Adrenal gland (tissue), 12 donors: Measurements from ENCODE around the gene COQ4. TPM values are rescaled to one million over a fixed set of nuclear protein-coding genes. Genes with fewer than 3 reads are reported as not detected.

Experiments used
- DNase-seq, 7 donors: peaks; one replicate each; pipeline ENCODE4 v3.0.0-alpha.2; 2019 to 2020
- H3K27ac ChIP-seq, 5 donors: fragments of 200-600 bp; sonication (generic) in 4 of 5; 1 replicate in 3 of 5; 2 replicates in 2 of 5; pipeline versions ENCODE4 v1.5.1 to v1.8.0; 2016 to 2020; ENCODE audit warnings: mild to moderate bottlenecking in 1 of 5
- H3K27me3 ChIP-seq: fragments of 200-600 bp; 2 replicates; pipeline ENCODE4 v1.8.0; 2021
- H3K36me3 ChIP-seq, 2 donors: fragments of 200-600 bp; replicated peaks in 1 of 2; 1 replicate in 1 of 2; 2 replicates in 1 of 2; pipeline versions ENCODE4 v1.5.1 to v1.8.0; 2018 to 2022
- H3K4me1 ChIP-seq, 2 donors: fragments of 200-600 bp; replicated peaks in 1 of 2; 1 replicate in 1 of 2; 2 replicates in 1 of 2; pipeline versions ENCODE4 v1.5.1 to v1.8.0; 2018 to 2021
- H3K4me3 ChIP-seq, 4 donors: fragments of 200-600 bp; sonication (generic) in 3 of 4; one replicate each; pipeline ENCODE4 v1.5.1; 2016 to 2018
- H3K9me3 ChIP-seq, 3 donors: fragments of 200-600 bp; sonication (generic) in 1 of 3; replicated peaks in 1 of 3; 1 replicate in 2 of 3; 2 replicates in 1 of 3; pipeline versions ENCODE4 v1.5.1 to v1.8.0; 2016 to 2021
- POLR2A ChIP-seq, 2 donors: fragments of 450-650 bp; IDR thresholded peaks; one replicate each; pipeline ENCODE4 v1.6.1; 2017; ENCODE audit warnings: antibody characterized with exemption in 2 of 2, mild to moderate bottlenecking in 2 of 2, moderate library complexity in 1 of 2
- WGBS, 4 donors: extraction: QIAGEN DNeasy Blood & Tissue Kit in 2 of 4; methylation state at CpG; one replicate each; pipeline versions ENCODE4 v1.1.5 to v1.1.7; 2013 to 2017; 5-methylcytosine and 5-hydroxymethylcytosine counted together
- intact Hi-C, 2 donors: fragments of 100-400 bp; cut with DNase I; formaldehyde crosslinking; loops; one replicate each; pipeline versions ENCODE4 v1.14.1 to v1.15.0; 2022 to 2023
- polyA plus RNA-seq, 3 donors: library from polyadenylated mRNA; stranded (reverse); fragments of 200-250 nt in 2 of 3; fragments of 350-450 nt in 1 of 3; fragmentation: Illumina TruSeq in 1 of 3; extraction: RNeasy Lipid Tissue Mini Kit (QIAGEN cat#74804) in 1 of 3; gene quantifications; one replicate each; pipeline ENCODE4 v1.2.3, GENCODE V29; 2013 to 2014
- total RNA-seq, 9 donors: library from RNA; depleted of rRNA in 4 of 9; stranded (reverse); fragments of >200 nt in 4 of 9; fragments of 120-200 nt in 1 of 9; fragmentation: NEBNext Ultra II Directional in 1 of 9; extraction: Animal tissue kit (Norgen Biotek cat#: 25700) in 1 of 9; gene quantifications; one replicate each; pipeline versions ENCODE4 v1.1.0 to v1.2.4, GENCODE V29; 2013 to 2023
- TF ChIP-seq, protein P1 (sequence below), 6 experiments: fragments of 450-650 bp in 4 of 6; fragments of 200-600 bp in 2 of 6; sonication (generic) in 1 of 6; IDR thresholded peaks; 1 replicate in 5 of 6; 2 replicates in 1 of 6; pipeline versions ENCODE4 v1.5.1 to v1.8.0; 2016 to 2021; ENCODE audit warnings: antibody characterized with exemption in 6 of 6, mild to moderate bottlenecking in 2 of 6, moderate library complexity in 1 of 6
- donor health status: healthy with polysubstance abuse.
- donor health status: Bipolar disorder and iron deficiency.
- donor health status: DM: yes; HTN: yes; CAD: no.
- donor health status: DM: no; HTN: no; CAD: no.
- donor health status: DM: no; HTN: no; CAD: no.
- donor health status: DM: yes; HTN: yes; CAD: no.

The COQ4 gene
- total and polyA plus RNA-seq, 12 donors: 35.8 to 111 (median 71.0) TPM

DNA sequence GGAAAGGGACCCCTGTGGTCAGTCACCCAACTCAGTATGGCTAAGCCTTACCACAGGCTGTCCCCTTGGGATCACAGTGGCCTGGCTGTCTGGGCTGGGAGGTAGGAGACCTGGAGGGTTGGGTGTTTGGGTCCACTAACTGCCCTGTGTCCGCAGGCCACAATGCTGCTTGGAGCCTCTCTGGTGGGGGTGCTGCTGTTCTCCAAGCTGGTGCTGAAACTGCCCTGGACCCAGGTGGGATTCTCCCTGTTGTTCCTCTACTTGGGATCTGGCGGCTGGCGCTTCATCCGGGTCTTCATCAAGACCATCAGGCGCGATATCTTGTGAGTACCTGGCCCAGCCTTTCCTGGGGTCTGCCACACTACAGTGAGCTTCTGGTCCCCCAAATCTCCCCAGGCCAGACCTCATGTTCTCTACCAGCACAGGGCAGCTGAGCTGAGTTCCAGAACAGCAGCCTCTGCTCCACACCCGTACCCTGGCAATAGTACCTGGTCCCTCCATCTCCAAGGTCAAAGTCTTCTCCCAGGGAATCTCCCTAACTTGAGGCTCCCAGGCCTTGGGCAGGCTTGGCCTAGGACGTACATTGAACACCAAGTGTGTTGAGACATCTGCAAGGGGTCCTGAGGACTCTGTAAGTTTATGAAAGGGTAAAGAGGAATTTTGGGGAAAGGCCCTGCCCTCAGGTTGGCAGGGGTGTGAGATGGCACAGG is 20.5 kb downstream of the COQ4 start:
- H3K4me1 ChIP-seq: peaks cover 0 to 9% of the 10 kb centered on the region in 2 donors
- WGBS, 4 donors: 25 to 94% (median 88%) methylated on average over 1 to 8 of the region's 8 CpGs
- H3K9me3 ChIP-seq: no peaks in the 10 kb centered on the region
- no peak overlapping the region for H3K27ac ChIP-seq
- peaks cover 0 to 38% of the 10 kb centered on the region in 2 donors for H3K36me3 ChIP-seq
- no peaks in the 10 kb centered on the region for H3K27me3 ChIP-seq
- intact Hi-C loops: loop anchor here (5.0 to 10.0 kb wide), 2 partner anchors 48 to 51 kb away; no protein-coding TSS in a partner anchor
- H3K4me3 ChIP-seq: no peak overlapping the region
- TF ChIP-seq, protein P1, sequence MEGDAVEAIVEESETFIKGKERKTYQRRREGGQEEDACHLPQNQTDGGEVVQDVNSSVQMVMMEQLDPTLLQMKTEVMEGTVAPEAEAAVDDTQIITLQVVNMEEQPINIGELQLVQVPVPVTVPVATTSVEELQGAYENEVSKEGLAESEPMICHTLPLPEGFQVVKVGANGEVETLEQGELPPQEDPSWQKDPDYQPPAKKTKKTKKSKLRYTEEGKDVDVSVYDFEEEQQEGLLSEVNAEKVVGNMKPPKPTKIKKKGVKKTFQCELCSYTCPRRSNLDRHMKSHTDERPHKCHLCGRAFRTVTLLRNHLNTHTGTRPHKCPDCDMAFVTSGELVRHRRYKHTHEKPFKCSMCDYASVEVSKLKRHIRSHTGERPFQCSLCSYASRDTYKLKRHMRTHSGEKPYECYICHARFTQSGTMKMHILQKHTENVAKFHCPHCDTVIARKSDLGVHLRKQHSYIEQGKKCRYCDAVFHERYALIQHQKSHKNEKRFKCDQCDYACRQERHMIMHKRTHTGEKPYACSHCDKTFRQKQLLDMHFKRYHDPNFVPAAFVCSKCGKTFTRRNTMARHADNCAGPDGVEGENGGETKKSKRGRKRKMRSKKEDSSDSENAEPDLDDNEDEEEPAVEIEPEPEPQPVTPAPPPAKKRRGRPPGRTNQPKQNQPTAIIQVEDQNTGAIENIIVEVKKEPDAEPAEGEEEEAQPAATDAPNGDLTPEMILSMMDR (IDR thresholded peaks at IDR 0.05): no peak
- no peak for TF ChIP-seq POLR2A (IDR thresholded peaks at IDR 0.05)
- DNase-seq: no peak

DNA sequence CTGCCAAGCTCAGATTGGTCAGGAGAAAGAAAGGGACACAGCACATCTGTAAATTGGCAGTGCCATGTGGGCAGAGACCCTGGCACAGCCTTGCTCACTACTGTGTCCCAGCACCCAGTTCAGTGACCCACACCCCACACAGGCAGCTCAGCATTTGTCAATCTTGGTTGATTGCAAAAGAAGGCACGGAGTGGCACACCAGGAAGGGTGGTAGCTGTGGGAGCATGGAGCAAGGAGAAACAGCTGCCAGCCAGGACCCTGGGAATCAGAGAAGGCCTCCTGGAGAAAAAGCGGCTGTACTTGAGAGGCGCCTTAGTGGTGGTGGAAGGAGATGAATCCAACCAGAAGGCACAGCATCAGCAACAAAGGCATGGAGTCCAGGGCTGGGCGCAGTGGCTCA is 21.2 kb downstream of the COQ4 start:
- 89 to 99% (median 96%) methylated on average over 4 of the region's 4 CpGs for WGBS, 4 donors
- TF ChIP-seq, protein P1 (IDR thresholded peaks at IDR 0.05): no peak
- no peak for TF ChIP-seq POLR2A (IDR thresholded peaks at IDR 0.05)
- Histone ChIP-seq H3K9me3 (no peaks in the 10 kb centered on the region), H3K4me3 (no peak overlapping the region), H3K27ac (no peak overlapping the region), H3K27me3 (no peaks in the 10 kb centered on the region), H3K36me3 (peaks cover 0 to 46% of the 10 kb centered on the region in 2 donors), H3K4me1 (peaks cover 0 to 9% of the 10 kb centered on the region in 2 donors)
- intact Hi-C loops: loop anchor here (5.0 to 10.0 kb wide), 2 partner anchors 49 to 52 kb away; no protein-coding TSS in a partner anchor
- no peak for DNase-seq

DNA sequence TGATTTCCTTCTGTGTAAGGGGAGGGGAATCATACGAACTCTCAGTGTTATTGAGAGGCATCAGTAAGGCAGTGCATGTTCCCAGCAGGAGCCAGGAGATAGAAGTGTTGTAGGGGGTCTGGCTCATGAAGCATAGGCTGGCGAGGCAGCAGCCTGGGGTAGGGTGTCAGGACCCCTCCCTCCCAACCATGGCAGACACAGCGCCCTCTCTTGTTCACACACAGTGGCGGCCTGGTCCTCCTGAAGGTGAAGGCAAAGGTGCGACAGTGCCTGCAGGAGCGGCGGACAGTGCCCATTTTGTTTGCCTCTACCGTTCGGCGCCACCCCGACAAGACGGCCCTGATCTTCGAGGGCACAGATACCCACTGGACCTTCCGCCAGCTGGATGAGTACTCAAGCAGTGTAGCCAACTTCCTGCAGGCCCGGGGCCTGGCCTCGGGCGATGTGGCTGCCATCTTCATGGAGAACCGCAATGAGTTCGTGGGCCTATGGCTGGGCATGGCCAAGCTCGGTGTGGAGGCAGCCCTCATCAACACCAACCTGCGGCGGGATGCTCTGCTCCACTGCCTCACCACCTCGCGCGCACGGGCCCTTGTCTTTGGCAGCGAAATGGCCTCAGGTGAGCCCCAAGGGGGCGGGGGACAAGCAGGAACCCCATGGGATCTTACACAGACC is 22.4 kb downstream of the COQ4 start:
- intact Hi-C loops: loop anchor here (5.0 to 10.0 kb wide), 2 partner anchors 50 to 53 kb away; no protein-coding TSS in a partner anchor
- H3K27me3 ChIP-seq: no peaks in the 10 kb centered on the region
- WGBS, 4 donors: 94 to 97% (median 95%) methylated on average over 16 to 28 of the region's 28 CpGs
- DNase-seq: no peak
- H3K27ac ChIP-seq: no peak overlapping the region
- H3K36me3 ChIP-seq: peaks cover 0 to 50% of the 10 kb centered on the region in 2 donors
- no peak overlapping the region for H3K4me3 ChIP-seq
- peaks cover 0 to 9% of the 10 kb centered on the region in 2 donors for H3K4me1 ChIP-seq
- TF ChIP-seq POLR2A (IDR thresholded peaks at IDR 0.05): no peak
- TF ChIP-seq, protein P1 (IDR thresholded peaks at IDR 0.05): no peak
- H3K9me3 ChIP-seq: no peaks in the 10 kb centered on the region

DNA sequence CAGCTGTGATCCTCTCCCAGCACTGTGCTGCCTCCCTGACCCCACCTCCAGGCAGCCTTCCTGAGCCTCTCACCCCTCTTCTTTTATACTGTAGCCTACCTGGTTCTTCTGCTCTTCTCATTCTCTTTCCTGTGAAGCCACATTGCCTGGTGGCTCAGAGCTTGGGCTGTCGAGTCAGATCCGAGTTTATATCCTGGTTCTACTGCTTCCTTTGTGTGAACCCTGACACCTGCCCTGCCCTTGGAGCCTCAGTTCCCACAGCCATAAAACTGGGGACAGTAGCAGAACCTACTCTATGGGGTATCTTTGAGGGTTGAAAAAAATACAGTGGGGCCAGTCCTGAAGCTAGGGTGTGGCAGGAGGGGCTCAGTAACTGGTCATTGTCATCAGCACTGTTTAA is 26.5 kb downstream of the COQ4 start:
- WGBS, 4 donors: 79 to 90% (median 85%) methylated on average over 2 of the region's 2 CpGs
- Histone ChIP-seq H3K27ac (no peak overlapping the region), H3K36me3 (peaks cover 0 to 51% of the 10 kb centered on the region in 2 donors), H3K4me3 (no peak overlapping the region), H3K9me3 (no peaks in the 10 kb centered on the region), H3K27me3 (no peaks in the 10 kb centered on the region), H3K4me1 (no peaks in the 10 kb centered on the region)
- intact Hi-C loops: loop anchor here in 1 of 2 donors (10.0 kb wide), 1 partner anchor 54 kb away; no protein-coding TSS in a partner anchor
- DNase-seq: no peak
- TF ChIP-seq POLR2A (IDR thresholded peaks at IDR 0.05): no peak
- TF ChIP-seq, protein P1 (IDR thresholded peaks at IDR 0.05): no peak
